ENCODE results near the gene KRTAP5-11.

KRTAP5-11 gene

GRCh38 chr11:71562120-71562519, 20.6 kb downstream of the KRTAP5-11 start:
- Histone ChIP-seq H3K4me3 (ENCODE audit: low read depth, low read length) (no peak overlapping the region), H3K4me1 (no peaks in the 10 kb centered on the region), H3K36me3 (no peaks in the 10 kb centered on the region), H3K27me3 (no peaks in the 10 kb centered on the region), H3K9me3 (no peaks in the 10 kb centered on the region)
- no peak for TF ChIP-seq CTCF (IDR thresholded peaks at IDR 0.05; ENCODE audit: low read depth, low read length)
- no peak for DNase-seq

GRCh38 chr11:71558996-71559395, 23.7 kb downstream of the KRTAP5-11 start:
- Histone ChIP-seq H3K27me3 (no peaks in the 10 kb centered on the region), H3K36me3 (no peaks in the 10 kb centered on the region), H3K4me3 (ENCODE audit: low read depth, low read length) (no peak overlapping the region), H3K4me1 (no peaks in the 10 kb centered on the region), H3K9me3 (no peaks in the 10 kb centered on the region)
- DNase-seq, result no peak
- TF ChIP-seq CTCF (IDR thresholded peaks at IDR 0.05; ENCODE audit: low read depth, low read length), result no peak

GRCh38 chr11:71557257-71557656, 25.4 kb downstream of the KRTAP5-11 start:
- no peak for TF ChIP-seq CTCF (IDR thresholded peaks at IDR 0.05; ENCODE audit: low read depth, low read length)
- Histone ChIP-seq H3K4me3 (ENCODE audit: low read depth, low read length) (no peak overlapping the region), H3K9me3 (no peaks in the 10 kb centered on the region), H3K27me3 (no peaks in the 10 kb centered on the region), H3K36me3 (no peaks in the 10 kb centered on the region), H3K4me1 (no peaks in the 10 kb centered on the region)
- DNase-seq, result no peak

GRCh38 chr11:71556018-71556417, 26.7 kb downstream of the KRTAP5-11 start:
- TF ChIP-seq CTCF (IDR thresholded peaks at IDR 0.05; ENCODE audit: low read depth, low read length), result no peak
- H3K36me3 ChIP-seq, result no peaks in the 10 kb centered on the region
- no peaks in the 10 kb centered on the region for H3K27me3 ChIP-seq
- H3K4me1 ChIP-seq, result no peaks in the 10 kb centered on the region
- no peak for DNase-seq
- no peaks in the 10 kb centered on the region for H3K9me3 ChIP-seq
- no peak overlapping the region for H3K4me3 ChIP-seq (ENCODE audit: low read depth, low read length)

- no peaks in the 10 kb centered on the region for H3K9me3 ChIP-seq
- H3K27me3 ChIP-seq, result peaks cover 4% of the 10 kb centered on the region; the same call in 1 of the 2 replicates
- H3K4me1 ChIP-seq, result no peaks in the 10 kb centered on the region
- DNase-seq, result no peak
- no peak for TF ChIP-seq CTCF (IDR thresholded peaks at IDR 0.05; ENCODE audit: low read depth, low read length)
- no peak overlapping the region for H3K4me3 ChIP-seq (ENCODE audit: low read depth, low read length)
- H3K36me3 ChIP-seq, result no peaks in the 10 kb centered on the region
These were observed 27.2 kb downstream of the KRTAP5-11 start for GRCh38 chr11:71555508-71555907.

GRCh38 chr11:71554996-71555395, 27.7 kb downstream of the KRTAP5-11 start:
- Histone ChIP-seq H3K36me3 (no peaks in the 10 kb centered on the region), H3K4me1 (no peaks in the 10 kb centered on the region), H3K9me3 (no peaks in the 10 kb centered on the region), H3K27me3 (peaks cover 5% of the 10 kb centered on the region; the same call in 1 of the 2 replicates), H3K4me3 (ENCODE audit: low read depth, low read length) (no peak overlapping the region)
- TF ChIP-seq CTCF (IDR thresholded peaks at IDR 0.05; ENCODE audit: low read depth, low read length), result no peak
- no peak for DNase-seq

Measured in BE2C (cell line).